Measurements from ENCODE around the gene ADCY7.
A peak's percentile ranks its signal among the peaks of the same experiment; 100 is the strongest.

The ADCY7 gene

DNA sequence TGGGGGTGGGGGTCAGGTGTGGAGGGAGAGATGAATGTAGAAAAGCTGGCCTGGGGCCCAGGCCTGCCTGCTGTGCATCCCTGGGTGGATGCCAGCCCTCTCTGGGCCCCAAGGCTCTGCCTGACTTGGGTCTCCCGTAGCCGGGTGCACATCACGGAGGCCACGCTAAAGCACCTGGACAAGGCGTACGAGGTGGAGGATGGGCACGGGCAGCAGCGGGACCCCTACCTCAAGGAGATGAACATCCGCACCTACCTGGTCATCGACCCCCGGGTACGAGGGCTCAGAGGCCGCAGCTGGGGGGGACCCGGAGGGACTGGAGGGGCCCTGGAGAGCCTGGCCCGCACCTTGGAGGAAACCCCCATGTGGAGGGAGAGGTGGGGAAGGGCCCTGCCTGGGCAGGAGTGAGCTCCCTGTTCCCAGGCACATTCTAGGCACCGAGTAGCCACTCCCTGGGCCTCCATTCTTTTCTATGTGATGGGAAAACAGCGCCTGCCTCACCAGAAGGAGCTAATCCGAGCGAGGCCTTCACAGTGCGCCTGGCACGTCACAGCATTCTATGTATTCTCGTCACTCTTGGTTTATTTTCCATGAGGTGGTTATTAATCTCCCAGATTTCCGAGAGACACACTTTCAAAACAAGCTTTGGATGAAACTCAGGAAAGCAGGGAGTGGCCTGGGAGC, 34.7 kb downstream of the ADCY7 start:
- no peak for DNase-seq

DNA sequence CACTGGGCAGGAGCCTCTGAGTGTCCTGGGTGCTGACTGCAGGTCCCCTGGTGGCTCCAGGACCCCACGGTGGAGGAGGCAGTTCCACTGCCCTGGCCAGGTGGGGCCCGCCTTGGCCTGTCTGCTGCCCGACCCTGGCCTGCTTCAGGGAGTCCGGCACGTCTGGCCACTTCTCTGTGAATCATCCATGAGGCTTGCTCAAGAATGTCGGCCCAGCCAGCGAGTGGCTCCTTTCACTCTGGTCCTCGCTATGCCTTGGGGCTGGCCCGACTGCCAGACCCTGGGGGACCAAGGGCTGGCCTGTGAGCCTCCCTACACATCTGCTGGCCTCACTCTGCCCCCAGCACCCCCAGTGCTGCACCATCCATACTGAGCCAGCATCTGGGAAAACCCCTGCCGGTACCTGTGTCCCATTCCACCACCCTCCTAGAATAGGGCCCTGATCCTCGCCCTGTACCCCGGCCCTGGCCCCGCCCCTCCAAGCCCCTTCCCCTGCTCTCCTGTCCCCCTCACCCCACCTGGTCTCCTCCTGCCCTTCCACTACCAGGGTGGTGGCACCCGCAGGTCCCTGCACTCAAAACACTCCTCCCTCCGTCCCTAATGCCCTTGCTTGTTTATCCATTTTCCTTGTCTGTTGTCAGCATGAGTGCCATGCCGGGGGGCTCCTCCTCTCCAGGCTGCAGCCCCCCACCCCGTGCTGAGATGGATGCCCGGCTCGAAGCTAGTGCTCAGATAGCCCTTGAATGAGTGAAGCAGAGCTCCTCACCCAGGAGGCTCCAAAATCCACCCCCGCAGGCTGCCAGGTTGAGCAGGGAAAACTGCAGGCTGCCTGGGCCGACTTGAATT, 35.5 kb downstream of the ADCY7 start:
- no peak for DNase-seq

DNA sequence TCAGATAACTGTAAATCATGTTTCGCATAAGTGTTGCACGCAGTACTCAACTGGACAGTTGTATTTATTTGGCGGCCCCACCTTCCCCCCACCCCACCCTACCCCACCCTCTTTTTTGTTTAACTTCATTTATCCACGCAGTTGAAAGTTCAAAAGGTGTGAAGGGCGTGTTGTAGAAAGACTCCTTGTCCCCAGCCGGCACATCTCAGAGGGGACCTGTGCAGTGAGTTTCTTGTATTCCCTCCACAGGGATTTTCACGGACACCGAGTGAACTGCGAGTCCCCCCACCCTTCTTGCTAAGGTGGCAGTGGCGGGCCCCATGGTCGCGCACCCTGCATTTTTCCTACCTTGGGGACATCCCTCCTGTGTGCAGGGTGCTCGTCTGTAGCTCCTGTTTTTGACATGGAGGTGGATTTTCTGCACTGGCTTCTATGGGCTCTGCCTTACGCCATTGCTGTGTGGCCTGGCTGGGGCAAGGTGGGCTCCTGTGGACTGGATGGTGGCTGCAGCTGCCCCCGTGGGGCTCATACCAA, 36.2 kb downstream of the ADCY7 start:
- no peak for DNase-seq

DNA sequence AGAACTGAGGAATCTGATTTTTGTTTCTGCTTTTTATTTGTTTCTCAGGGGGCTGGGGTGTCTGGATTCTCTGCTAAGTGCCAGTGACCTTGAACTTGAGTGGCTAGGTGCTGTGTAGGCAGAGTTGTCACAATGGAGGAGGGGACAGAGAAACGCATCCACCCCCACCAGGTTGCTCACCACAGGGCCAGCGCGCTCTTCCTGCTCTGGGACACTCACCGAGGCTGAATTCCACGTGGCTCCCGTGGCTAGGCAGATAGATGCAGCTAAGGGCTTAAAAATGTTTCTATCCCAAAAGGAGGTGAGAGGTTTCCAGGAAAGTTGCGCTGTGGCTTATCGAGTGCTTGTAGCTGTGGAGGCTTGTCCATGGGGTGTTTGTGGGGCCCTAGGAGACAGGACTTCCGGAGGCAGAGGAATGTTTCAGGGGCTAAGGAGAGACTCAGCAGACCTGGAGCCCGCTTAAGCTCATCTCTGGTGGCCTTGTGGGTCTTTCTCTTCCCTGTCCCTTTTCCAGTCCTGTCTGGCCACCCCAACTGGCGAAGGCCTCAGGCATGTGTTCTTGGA, 36.8 kb downstream of the ADCY7 start:
- peak; percentile 1 for DNase-seq

DNA sequence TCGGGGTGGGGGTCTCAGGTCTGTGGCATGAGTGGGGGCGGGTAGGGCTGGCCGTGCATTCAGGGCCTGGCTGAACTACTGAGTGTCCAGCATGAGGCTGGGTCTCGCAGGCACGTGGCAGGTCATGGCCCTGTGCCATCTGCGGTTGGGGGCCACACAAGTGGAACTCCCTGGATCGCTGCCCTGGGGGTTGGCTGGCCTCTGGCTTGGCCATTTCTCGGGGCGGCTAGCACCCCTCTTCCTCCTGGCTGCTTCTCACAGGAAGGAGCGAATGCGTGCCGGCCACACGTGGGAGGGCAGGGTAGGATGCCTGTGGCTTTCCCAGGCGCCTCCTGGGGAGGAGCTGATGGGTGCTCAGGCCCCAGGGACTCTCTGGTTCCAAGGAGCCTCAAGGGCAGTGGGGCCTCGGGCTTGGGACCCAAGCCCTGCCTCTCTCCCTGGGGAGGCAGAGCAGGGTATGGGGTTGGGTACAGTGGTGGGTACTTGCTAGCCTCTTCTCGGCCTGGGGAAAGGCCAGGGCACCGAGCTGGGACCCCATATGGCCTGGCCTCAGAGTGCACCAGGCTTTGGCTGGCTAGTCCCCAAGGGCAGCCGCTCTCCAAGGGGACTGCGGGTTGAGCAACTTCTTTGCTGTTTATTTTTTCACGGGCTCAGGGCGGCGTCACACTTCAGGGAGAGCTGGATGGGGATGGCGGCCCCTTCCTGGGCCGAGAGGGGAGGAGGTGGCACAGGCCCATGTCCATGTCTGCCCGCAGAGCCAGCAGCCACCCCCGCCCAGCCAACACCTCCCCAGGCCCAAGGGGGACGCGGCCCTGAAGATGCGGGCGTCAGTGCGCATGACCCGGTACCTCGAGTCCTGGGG, 37.5 kb downstream of the ADCY7 start:
- DNase-seq: peak; percentile 2

DNA sequence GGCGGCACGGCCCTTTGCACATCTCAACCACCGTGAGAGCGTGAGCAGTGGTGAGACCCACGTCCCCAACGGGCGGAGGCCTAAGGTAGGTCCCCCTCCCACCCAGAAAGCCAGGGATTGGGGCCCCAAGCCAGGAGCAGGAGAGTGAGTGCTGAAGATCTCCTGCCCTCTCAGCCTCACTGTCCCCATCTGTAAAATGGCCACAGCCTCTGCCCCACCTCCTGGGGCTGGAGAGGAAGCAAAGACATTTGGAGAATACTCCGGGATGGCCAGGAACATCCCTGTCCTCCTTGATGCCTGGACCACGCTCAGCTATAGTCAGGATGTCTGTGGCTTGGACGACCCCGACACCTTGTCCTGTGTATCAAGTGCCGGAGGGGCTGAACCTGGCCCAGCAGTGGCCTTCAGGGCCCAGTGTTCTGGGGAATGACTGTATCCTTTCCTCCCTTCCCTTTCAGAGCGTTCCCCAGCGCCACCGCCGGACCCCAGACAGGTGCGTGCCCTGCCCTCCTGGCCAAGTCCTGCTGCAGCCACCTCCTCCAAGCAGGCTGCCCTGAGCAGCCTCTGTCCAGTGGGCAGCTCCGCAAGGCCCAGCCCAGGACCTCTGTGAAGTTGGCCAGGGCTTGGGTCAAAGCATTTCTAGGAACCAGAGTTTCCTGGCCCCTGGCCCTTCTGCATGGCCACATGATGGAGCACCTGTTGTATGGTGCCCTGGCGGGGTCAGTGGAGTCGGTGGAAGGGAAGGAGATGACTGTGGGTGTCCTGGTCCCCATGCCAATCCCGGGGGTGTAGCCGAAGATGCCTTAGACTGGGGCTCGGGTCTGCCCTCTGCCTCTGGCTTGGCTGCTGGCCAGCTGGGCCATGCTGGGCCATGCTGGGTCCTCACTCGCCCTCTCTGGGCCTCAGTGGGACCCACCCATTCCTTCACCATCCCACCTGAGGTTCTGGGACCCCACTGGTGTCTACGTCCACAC, 38.4 kb downstream of the ADCY7 start:
- DNase-seq: peak; percentile 0

DNA sequence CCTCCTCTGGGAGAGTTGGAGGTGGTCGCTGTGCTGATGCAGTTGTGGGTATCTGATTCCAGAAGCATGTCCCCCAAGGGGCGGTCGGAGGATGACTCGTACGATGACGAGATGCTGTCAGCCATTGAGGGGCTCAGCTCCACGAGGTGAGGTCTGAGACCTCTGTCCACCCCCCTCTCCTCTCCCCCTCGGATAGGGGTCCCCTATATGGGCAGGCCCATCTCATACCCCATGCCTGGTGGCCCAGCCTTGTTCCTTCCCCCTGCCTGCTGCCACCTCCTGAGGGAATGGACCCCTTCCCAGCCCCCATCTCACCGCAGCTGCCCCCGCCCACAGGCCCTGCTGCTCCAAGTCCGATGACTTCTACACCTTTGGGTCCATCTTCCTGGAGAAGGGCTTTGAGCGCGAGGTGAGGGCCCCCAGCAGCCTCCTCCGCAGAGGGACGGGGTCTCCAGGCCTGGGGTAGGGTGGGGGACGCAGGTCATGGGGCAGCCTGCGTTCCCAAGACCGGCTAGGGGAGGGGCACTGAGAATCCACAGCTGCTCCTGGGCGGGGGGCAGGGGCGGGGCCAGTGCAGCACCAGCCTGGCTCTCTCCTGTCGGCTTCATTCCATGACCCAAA, 39.2 kb downstream of the ADCY7 start:
- peak; percentile 3 for DNase-seq

DNA sequence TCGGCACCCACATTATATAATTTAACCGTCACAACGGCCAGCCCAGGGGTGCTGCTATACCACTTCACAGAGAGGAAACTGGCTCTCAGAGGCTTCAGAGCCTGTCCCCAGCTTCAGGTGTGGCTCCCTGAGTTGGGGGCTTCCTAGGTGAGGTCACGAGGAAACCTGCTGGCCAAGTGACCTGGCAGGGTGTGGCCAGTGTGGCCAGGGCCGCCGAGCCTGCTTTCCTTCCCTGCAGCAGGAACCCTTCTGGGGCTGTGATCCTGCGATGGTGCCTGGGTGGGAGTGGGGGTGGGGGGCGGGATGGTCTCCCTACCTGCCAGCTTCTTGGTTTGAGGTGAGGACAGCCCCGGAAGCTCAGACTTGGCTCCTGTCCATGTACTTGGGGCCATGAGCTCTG, 39.9 kb downstream of the ADCY7 start:
- DNase-seq: no peak

DNA sequence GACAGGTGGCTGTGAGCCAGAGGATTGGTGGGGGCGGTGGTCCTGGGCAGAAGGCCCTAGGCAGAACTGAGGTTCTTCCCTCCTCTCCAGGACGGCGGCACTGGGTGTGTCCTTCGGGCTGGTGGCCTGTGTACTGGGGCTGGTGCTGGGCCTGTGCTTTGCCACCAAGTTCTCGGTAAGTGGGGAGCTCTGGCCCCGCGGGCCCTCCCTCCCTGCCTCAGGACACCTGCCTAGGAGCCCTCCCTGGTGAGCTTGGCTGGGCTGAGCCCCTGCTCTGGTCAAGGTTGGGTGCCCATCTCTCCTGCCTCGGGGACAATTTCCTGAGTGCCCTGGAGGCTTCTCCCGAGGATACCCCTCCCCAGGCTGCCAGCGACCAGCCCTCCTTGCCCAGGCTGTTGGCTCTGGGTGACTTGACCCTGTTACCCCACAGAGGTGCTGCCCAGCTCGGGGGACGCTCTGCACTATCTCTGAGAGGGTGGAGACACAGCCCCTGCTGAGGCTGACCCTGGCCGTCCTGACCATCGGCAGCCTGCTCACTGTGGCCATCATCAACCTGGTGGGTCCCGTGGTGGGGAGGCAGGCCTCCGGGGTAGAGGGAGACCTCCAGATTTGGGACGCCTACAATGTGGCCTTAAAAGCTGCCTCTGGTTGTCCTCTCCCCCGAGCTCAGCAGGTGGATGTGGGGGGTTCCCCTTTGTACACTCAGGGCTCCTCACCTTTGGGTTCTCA, 42.0 kb downstream of the ADCY7 start:
- no peak for DNase-seq

DNA sequence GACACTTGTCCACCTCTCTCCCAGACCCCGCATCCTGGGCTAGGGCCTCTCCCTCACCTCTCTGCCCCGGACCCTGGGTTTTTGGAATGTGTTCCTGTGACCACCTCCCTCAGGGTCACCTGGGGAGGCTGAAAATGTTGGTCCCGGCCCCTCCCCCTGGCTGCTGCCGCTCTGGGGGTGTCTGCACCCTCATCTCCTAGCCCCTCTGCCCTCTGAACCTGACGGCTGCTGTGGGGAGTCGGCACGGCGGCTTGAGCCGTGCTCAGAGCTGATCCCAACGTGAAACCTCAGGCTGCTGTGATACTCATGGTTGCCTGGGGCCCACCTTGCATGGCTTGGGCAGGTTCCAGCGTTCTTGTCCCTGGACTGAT, 42.8 kb downstream of the ADCY7 start:
- no peak for DNase-seq

DNA sequence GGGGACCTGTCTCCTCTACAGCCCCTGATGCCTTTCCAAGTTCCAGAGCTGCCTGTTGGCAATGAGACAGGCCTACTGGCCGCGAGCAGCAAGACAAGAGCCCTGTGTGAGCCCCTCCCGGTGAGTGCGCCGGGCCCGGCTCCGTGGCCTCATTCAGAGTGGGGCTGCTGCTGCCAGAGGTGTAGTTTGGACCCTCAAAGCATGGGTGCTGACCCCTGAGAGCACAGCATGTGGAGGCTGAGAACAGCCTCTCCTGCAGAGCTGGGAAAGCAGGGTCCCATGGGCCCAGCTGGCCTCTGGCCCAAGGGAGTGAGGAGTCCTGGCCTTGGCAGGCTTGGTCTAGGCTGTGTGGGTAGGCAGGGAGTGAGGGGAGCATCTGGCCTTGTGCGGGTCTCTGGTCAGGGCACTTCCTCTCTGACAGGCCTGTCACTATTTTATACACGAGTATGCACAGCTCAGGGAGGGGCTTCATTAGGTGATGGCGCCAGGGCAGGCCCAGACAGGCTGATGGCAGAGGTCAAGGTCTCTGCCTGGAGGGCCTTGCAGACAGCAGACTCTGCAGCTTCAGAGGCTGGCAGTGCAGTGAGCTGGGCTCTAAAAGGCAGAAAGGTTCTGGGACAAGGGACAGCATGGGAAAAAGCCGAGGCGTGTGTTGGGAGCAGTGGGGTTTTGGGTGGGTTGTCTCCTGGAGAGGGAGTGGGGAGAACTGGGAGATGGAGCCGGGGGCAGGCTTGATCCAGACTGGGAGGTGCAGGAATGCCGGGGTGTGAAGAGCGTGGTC, 43.4 kb downstream of the ADCY7 start:
- no peak for DNase-seq

DNA sequence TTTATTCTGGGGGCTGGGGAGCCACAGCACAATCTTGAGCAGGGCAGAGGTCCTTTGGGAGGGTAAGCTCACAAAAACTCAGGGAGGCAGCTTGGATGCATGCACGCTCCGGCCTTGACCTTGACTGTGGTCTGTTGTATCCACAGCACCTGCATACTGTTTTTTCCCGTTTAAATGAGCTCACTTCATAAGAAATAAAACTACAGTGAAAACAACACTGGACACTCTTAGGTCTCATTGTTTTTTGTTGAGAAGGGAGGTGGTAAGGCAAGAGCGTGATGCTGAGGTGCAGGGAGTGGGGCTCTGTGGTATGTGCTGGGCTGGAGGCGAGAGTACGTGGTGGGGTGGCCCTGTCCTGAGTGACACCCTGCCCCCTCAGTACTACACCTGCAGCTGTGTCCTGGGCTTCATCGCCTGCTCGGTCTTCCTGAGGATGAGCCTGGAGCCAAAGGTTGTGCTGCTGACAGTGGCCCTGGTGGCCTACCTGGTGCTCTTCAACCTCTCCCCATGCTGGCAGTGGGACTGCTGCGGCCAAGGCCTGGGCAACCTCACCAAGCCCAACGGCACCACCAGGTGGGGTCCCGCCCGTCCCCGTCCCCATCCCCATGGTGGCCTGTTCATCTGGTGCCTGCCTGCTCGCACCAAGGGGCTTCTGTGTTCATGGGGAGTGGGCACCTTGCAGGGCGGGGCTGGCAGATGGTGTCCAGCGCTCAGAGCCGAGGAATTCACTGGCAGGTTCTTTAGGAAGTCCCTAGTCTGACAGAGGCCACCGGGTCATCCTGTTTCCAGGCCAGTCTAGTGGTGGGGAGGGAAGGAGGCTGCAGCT, 44.2 kb downstream of the ADCY7 start:
- no peak for DNase-seq

DNA sequence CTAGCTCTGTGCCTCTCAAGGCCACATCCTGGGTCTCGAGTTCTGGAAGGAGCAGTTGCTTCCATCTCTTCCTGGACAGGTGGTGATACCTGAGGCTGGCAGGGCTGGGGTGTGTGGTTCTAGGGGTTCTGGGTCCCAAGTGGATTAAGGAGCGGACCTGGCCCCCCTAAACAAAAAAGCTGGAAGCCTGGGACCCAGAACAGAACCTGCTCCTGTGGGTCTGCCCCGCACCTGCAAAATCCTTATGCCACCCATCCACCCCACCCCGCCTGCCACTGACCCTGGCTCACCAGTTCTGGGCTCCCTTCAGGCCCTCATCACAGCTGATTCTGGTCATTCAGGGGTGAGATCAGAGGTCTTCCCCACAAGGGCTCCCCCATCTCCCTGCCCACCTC, 44.8 kb downstream of the ADCY7 start:
- DNase-seq: no peak

DNA sequence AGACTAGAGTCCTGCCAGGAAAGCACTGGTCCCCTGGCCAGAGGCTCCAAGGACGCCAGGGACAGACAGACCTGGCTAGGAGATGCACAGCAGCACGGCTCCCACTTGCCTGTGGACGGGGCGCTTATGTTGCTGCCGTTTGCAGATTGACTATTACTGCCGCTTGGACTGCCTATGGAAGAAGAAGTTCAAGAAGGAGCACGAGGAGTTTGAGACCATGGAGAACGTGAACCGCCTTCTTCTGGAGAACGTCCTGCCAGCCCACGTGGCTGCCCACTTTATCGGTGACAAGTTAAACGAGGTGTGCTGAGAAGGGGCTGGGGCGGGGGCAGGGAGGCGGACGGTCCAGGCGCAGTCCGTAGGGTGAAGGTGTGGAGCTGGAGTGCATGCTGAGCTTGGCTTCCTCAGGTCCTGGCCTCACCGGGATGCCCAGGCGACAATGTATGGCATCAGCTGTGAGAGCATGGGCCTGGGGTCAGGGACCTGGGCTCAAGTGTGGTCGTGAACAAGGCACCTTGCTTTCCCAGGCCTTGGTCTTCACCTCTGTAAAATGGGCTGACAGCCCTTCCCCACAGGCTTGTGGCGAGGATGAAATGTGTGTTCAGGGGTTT, 45.6 kb downstream of the ADCY7 start:
- no peak for DNase-seq

DNA sequence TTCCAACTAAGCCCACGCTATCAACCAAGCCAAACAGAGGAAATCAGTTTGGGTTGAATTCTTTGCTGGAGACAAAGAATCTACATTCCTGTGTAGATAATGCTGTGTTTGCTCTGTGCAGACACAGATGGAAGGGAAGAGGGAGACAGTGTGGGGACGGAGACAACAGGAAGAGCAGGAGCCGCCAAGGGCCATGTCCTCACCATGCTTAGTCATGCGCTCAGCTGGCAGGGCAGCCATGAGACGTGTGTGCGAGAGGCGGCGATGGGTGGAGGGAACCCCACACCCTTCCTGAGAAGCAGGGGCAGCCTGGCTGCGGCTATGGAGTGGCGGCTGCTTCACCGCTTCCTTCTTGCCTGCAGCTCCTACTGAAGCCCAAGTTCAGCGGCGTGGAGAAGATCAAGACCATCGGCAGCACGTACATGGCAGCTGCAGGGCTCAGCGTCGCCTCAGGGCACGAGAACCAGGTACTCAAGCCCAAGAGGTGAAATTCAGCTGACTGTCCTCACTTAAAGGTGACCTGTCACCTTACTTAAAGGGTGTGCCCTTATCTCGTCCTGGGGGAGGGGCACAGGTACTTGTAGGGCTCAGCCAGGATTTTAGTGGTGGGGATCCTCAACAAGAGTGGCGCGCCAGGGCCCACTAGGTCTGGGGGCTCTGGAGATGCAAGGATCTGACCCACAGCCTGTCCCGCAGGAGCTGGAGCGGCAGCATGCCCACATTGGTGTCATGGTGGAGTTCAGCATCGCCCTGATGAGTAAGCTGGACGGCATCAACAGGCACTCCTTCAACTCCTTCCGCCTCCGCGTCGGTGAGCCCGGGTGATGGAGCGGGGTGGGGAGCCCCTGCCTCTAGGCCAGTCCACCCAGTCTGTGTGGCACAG, 47.5 kb downstream of the ADCY7 start:
- DNase-seq: peak; percentile 82

DNA sequence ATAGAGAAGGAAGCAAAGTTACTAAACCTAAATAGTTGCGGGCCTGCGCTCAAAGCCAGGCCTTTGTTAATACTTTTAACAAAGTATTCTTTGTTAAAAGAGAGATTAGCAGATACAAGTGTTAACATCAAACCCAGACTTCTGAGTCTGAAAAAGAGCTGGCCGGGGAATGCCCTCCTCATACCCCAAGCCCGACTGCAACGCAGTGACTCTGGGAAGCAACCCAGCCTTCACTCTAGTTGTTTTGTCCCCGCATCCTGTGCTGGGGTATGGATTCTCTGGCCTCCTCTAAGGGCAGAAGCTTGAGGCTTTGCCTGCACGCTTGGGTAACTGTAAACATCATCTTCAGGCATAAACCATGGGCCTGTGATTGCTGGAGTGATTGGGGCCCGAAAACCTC, 48.3 kb downstream of the ADCY7 start:
- DNase-seq: no peak

DNA sequence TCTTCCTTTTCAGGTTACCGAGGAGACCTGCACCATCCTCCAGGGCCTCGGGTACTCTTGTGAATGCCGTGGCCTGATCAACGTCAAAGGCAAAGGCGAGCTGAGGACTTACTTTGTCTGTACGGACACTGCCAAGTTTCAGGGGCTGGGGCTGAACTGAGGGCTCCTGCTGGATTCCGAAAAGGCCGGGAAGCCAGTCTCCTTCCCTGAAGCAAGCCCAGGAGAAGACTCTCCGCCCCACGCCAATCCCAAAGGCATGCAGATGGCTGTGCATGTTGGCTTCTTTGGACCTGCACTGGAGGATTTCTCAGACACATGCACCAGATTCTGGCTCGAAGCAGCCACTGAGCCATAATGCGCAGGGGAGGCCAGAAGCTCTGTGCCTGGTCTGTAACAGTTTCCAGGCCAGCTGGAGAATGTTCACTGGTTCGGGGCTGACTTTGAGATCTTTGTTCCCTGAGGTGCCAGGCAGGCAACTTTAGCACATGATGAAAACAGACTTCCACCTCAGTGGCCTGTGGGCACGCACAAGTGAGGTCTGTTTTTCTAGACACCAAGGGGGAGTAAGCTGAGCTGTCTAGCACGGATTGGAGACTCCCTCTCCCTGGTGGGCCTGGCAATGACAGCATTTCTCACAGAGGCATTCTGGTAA, 49.1 kb downstream of the ADCY7 start:
- no peak for DNase-seq

Measured in CD4-positive, alpha-beta T cell treated with Interleukin-17A for 4 hours (primary cell).